GM18507 (cell line): Measurements from ENCODE around the gene SPATA31C1.
"Not testable (repeated sequence)": the region's sequence is repeated elsewhere in the genome, so short reads cannot be mapped to it uniquely, and the experiment has no call there.

Experiments
- DNase-seq: peaks from one replicate; pipeline ENCODE4 v3.0.0; 2011; ENCODE audit warnings: low read depth; ENCODE audit not compliant: insufficient read length; ENCODE audit errors: extremely low spot score
- FAIRE-seq: peaks from 2 replicates; lab custom pipeline; 2011; peaks lifted over from hg19 to GRCh38; lab: Jason Lieb, UNC

SPATA31C1 gene

DNA sequence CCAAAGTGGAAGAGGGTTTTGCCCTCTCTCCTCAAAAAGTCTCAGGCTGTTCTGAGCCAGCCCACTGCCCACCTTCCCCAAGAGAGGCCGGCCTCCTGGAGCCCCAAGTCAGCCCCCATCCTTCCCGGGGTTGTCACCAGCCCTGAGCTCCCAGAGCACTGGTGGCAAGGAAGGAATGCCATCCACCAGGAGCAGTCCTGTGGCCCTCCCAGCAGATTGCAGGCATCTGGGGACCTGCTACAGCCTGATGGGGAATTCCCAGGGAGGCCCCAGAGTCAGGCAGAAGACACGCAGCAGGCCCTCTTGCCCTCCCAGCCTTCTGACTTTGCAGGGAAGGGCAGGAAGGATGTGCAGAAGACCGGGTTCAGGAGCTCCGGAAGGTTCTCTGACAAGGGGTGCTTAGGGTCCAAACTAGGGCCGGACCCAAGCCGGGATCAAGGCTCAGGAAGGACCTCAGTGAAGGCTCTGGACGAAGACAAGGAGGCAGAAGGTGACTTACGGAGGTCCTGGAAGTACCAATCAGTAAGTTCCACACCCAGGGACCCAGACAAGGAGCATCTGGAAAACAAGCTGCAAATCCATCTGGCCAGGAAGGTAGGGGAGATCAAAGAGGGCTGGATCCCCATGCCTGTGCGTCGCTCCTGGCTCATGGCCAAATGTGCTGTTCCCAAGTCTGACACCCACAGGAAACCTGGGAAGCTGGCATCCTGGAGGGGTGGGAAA, 31.4 kb upstream of the SPATA31C1 start:
- DNase-seq = no peak
- FAIRE-seq = no peak

DNA sequence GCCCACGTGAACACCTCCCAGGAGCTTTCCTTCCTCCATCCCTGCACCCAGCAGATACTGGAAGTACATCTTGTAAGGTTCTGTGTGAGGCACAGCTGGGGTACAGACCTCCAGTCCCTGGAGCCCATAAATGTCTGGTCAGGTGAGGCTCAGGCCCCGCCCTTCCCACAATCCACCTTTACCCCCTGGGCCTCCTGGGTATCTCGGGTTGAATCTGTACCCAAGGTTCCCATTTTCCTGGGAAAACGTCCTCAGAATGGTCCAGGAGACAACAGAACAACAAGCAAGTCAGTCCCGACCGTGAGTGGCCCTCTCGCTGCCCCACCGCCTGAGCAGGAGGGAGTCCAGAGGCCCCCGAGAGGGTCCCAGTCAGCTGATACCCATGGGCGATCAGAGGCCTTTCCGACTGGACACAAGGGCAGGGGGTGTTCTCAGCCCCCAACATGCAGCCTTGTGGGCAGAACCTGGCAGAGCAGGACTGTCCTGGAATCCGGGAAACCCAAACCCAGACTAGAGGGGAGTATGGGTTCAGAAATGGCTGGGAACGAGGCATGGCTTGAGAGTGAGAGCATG, 30.7 kb upstream of the SPATA31C1 start:
- FAIRE-seq (no peak), DNase-seq (no peak)

DNA sequence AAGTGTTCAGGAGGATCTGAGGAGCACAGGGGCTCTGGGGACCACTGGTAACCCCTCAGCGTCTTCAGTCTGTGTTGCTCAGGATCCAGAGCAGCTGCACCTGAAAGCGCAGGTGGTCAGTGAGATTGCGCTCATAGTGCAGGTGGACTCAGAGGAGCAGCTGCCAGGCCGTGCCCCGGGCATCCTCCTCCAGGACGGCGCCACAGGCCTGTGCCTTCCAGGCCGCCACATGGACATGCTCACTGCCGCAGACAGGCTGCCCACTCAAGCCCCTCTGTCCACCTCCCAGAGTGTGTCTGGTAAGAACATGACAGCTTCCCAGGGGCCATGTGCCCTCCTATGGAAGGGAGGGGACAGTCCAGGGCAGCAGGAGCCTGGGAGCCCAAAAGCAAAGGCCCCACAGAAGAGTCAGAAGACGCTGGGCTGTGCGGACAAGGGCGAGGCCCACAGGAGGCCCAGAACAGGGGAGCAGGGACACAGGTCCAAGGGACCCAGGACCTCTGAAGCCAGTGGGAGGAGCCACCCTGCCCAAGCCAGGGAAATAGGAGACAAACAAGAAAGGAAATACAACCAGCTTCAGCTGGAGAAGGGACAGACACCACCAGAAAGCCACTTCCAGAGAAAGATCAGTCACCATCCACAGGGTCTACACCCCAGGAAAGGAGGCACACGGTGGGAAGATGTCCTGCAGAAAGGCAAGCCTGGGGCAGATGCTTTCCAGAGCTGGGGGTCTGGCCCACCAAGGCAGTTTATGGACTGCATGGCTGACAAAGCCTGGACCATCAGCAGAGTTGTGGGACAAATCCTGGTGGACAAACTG, 29.9 kb upstream of the SPATA31C1 start:
- DNase-seq (no peak), FAIRE-seq (no peak)

DNA sequence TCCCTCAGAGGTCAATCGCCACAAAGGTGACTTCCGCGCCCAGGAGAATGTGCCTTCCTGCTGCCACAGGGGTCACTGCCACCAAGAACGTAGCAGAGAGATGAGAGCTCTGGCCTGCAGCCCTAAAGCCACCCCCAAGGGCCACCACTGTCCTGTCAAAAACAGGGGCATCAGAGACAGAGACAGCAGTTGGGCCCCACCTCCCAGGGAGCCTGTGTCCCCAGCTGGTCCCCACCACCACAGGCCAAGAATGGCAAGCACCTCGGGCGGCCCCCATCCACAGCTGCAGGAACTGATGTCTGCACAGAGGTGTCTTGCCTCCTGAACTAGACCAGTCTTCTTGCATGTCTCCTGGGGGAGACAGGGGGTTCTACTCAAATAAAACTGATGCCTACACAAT, 29.3 kb upstream of the SPATA31C1 start:
- FAIRE-seq (no peak), DNase-seq (no peak)

DNA sequence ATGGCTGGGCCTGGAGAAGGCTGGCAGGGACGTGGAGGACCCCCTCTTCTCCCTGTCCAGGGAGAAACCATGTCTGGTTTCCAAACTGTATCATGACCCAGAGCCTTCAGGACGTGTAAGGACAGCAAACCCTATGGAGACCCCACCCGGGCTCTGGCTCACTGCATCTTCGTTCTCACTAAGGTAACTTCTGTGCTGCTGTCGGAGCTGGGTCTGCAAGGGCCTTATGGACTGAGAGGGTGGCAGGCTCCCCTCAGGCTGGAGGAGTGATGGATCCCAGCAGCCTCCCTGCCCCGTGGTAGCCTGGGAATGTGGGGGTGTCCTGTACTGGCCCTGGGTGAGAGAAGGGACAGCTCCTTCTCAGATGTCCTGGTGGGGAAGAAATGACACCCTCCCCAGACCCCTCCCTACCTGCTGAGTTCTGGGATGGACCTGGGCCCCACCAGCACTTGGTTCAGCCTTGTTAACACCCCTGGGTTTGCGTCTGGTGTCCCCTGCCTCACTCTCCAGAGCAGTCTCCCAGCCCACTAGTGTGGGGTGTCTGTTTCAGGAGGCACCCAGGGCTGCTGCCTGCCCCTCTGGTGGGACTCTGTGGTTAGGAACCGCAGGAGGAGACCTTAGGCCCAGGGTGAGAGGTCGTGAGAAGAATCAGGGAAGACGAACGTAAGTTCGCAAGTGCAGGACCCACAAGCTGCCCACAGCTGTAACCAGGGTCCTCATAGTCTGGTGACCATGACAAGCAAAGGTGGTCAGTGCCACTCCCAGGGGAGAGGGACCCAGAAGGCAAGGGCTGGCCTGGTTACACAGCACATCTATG, 28.5 kb upstream of the SPATA31C1 start:
- no peak for FAIRE-seq

DNA sequence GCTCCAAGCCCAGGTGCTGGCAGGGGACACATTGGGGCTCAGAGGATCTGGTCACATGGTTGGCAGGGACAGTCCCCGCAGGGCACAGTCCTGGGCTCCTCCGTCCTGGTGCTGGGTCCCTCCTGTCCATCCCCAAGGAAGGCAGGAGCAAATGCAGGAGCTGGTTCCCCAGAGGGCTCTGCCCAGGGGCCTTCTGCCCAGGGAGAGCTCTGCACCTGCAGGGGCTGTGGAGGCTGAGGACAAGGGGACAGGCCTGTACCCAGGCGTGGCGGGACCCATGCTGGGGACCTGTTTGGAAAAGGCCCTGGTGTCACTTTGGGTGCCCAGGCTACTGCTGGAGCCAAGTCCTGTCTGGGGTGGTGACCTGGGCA, 27.9 kb upstream of the SPATA31C1 start:
- DNase-seq (no peak), FAIRE-seq (no peak)

More for the DNA sequence above, 28.5 kb upstream of the SPATA31C1 start:
- no peak for DNase-seq

DNA sequence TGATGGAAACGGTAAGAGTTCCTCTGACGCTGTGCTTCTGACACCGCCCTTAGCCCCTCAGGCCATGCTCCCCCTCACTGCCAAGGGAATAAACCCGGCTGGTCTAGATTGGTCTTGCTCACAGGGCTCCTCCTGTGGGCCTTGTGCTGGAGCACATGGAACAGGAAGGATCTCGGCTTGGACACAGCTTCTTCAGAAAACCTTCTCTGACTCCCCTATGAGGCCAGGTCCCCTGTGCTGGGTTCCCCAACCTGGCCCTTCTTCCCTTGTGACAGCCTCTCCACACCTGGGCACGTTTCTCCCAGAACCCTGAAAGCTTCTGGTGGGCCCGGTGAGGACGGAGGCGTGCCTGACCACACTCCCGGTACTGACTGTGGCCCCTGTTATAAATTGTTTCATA, 26.9 kb upstream of the SPATA31C1 start:
- DNase-seq (no peak), FAIRE-seq (no peak)

DNA sequence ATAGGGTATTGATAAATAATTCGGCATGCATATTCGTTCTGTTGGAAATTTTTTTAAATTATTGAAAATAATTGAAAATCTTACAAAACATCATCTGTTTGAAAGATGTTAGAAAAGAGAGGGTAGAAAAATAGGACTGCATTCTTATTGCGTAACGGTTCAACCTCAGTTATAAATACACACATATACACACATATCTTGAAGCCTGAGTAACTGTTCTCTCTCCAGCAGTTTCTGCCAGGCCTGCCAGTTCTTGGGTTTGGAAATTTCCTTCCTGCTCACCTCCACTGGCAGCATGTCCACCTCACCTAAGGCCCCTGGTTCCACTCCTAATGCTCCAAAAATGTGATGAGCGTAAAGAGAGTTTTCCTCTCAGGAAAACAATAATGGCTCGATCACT, 26.0 kb upstream of the SPATA31C1 start:
- DNase-seq (no peak), FAIRE-seq (no peak)

DNA sequence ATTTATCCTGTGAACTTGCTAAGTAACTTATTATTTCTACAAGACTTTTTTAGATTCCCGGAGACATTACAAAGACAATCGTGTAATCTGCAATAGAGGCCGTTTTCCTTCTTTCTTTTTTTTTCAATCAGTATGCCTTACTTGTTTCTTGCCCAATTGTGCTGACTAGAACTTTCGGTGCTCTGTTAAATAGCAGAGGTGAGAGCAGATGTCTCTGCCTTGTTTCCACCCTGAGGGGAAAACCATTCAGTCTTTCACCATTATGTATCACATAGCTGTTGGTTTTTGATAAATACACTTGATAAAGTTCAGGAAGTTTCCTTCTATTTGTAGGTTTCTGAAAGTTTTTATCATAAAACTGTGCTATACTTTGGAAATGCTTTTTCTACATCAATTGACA, 24.8 kb upstream of the SPATA31C1 start:
- FAIRE-seq (no peak), DNase-seq (no peak)

DNA sequence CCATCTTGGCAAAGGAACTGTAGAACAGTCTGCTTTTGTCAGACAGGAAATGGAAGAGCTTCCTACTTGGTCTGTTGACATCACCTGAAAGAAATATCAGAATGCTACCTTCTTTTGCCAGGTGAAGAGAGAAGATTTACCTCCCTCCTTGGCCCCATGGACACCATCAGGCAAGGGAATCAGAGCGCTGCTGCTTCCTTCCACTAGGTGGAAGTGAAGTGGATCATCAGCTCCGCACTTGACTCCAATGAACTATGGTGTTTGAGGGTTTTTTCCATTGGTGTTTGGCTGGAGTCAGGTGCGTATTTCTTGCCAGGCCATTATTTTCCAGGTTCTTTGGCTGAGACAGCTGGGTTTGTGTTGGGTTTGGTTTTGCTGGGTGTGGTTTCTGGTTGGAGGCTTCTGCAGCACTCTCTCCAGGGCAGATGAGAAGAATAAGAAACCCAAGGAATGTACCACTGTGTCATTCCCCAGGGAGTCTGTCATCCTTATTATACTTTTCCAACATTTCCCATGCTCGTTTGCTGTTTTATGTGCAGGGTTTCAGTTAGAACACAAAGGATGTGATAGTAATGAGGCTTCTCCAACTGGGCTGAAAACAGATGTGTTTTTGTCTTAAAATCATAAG, 22.6 kb upstream of the SPATA31C1 start:
- no peak for DNase-seq
- FAIRE-seq = no peak

DNA sequence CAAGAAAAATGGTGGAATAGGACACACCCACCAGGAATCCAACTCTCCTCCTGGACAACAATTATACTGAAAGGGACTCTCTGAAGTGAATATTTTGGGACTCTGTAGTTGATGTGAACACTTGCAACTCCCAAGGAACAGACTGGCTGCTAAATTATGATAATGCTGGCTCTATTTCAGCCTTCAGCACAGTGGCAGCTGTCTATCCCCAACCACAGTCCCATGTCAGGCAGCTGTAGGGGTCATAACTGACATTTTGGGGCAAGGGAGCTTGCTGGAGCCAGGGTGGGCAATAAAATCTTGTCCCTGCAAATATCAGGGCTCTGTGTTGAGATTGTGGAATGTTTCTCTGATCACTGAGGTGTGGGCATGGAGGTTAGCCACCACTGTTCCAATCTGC, 20.9 kb upstream of the SPATA31C1 start:
- DNase-seq (no peak), FAIRE-seq (no peak)

DNA sequence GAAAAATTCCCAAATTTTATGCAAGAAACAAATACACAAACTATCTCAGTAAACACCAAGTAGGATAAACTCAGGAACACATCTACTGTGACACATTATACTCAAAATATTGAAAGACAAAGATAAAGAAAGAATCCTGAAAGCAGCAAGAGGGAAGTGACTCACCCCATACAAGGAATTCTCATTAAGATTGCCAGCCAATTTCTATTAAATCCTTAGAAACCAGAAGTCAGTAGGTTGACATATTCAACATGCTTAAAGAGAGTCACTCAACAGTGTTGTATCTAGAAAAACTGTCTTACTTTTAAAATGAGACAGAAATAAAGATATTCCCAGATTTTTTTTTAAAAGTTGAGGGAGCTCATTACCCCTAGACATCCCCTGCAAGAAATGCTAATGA, 19.6 kb upstream of the SPATA31C1 start:
- FAIRE-seq (no peak), DNase-seq (no peak)

DNA sequence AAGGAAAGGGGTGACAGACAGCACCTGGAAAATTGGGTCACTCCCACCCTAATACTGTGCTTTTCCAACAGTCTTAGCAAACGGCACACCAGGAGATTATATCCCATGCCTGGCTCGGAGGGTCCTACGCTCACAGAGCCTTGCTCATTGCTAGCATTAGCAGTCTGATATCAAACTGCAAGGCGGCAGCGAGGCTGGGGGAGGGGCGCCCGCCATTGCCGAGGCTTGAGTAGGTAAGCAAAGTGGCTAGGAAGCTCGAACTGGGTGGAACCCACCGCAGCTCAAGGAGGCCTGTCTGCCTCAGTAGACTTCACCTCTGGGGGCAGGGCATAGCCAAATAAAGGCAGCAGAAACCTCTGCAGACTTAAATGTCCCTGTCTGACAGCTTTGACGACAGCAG, 15.4 kb upstream of the SPATA31C1 start:
- not testable (repeated sequence) for DNase-seq, FAIRE-seq

DNA sequence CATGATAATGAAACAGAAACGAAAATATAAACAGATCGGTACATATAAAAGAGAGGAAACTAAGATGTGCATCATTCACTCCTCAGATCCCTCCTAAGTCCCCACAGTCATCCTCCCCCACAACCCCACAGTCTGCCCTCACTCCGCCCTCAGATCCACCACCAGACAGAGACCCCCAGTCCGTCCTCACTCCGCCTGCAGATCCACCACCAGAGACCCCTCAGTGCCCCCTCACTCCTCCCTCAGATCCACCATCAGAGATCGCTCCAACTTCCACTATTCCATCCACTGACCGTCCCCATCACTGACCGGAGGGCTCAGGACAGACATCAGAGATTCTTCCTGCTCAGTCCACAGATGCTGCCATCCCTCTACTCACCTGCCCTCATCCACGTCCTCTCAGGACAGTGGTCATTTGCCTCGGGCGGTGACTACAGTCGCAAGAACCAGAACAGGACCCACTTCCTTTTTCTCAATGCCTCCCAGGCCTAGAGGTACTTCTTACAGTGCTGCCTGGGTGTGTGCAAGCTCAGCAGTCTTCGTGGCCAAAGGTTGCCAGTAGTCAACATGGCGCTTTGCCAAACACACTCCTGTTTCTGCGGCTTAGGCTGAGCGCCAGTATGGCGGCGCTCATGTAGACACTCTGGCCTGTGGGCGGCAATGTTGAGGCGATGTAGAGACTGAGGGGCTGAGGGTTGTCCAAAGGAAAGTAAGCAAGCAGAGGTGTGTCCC, 8.3 kb upstream of the SPATA31C1 start:
- FAIRE-seq (peak; percentile 21), DNase-seq (no peak)

DNA sequence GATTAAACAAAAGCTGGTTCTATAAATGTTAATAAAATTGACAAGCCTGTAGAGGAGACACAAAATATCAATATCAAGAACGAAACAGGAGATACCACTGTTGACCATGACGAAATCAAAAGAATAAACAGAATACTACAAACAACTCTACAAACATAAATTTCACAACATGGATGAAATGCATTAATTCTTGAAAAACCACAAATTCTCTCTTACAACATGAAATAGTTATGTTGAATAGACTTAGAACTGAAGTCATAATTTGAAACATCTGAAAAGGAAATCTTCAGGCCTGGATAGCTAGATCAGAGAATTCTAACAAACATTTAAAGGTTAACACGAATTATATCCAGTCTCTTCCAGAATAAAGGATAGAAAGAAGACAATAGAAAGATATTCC, 6.9 kb upstream of the SPATA31C1 start:
- DNase-seq (no peak), FAIRE-seq (no peak)

DNA sequence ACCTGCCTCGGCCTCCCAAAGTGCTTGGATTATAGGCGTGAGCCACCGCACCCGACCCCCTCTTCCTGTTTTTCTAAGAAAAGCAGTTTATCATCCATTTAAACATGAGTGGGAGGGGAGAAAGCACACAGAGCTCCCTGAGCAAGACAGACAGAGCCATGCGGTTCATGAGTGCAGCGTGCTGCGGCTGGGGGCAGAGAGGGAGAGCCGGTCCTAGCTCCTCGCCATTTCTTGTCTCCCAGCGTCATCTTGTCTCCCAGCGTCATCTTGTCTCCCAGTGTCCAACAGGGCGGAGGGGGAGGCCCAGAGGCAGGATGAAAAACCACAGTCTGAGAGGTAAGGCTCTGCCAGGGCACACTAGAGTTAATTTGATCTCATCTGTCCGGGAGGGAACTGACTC, 1.3 kb downstream of the SPATA31C1 start:
- not testable (repeated sequence) for DNase-seq, FAIRE-seq

DNA sequence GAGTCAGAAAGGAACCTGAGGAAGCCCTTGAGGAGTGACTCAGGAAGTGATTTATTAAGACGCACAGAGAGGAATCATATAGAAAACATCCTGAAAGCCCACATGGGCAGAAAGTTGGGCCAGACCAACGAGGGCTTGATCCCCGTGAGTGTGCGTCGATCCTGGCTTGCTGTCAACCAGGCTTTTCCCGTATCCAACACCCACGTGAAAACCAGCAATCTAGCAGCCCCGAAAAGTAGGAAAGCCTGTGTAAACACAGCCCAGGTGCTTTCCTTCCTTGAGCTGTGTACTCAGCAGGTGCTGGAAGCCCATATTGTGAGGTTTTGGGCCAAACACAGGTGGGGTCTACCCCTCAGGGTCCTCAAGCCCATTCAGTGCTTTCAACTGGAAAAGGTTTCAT, 3.8 kb downstream of the SPATA31C1 start:
- DNase-seq, FAIRE-seq: not testable (repeated sequence)

DNA sequence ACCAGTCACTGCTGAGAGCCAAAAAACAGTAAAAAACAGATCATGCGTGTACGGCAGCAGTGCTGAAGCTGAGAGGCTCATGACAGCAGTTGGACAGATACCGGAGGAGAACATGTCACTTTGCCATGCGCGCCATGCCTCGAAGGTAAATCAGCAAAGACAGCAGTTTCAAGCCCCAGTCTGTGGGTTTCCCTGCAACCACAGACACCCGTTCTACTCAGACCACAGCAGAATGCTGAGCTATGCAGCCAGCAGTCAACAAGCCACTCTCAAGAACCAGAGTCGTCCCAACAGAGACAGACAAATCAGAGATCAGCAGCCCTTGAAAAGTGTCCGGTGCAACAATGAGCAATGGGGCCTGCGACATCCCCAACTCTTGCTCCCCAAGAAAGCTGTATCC, 5.2 kb downstream of the SPATA31C1 start:
- not testable (repeated sequence) for FAIRE-seq, DNase-seq

DNA sequence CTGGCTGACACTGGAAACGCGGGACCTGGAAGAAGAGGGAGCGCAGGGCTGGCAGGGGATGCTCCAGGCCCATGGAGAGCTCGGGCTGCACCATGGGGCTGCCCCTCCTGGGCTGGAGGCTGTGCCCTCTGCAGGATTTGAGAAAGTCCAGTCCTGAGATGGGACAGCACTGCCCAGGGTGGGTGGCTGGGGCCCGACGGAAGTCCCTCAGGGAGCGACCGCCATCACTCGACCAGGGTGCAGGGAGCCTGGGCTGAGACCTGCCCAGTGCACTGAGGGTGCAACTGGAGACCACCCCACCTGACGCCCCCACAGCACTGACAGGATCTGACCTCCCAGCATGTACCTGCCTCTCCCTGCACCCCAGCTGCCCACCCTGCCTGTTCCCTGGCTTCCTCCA, 7.1 kb downstream of the SPATA31C1 start:
- FAIRE-seq, DNase-seq: not testable (repeated sequence)
